GM12873 (cell line): ENCODE measurements around the gene MYH10.

Source experiments
- TF ChIP-seq, protein P1 (sequence below): IDR thresholded peaks from 2 replicates; pipeline ENCODE4 v1.5.1; 2012; ENCODE audit warnings: low read depth, mild to moderate bottlenecking, moderate library complexity, low read length, control low read depth; ENCODE audit not compliant: insufficient read depth; ENCODE audit errors: missing control alignments

Gene MYH10

GRCh38 chr17:8472663-8473062 lies 157.9 kb downstream of the MYH10 start:
- TF ChIP-seq, protein P1, sequence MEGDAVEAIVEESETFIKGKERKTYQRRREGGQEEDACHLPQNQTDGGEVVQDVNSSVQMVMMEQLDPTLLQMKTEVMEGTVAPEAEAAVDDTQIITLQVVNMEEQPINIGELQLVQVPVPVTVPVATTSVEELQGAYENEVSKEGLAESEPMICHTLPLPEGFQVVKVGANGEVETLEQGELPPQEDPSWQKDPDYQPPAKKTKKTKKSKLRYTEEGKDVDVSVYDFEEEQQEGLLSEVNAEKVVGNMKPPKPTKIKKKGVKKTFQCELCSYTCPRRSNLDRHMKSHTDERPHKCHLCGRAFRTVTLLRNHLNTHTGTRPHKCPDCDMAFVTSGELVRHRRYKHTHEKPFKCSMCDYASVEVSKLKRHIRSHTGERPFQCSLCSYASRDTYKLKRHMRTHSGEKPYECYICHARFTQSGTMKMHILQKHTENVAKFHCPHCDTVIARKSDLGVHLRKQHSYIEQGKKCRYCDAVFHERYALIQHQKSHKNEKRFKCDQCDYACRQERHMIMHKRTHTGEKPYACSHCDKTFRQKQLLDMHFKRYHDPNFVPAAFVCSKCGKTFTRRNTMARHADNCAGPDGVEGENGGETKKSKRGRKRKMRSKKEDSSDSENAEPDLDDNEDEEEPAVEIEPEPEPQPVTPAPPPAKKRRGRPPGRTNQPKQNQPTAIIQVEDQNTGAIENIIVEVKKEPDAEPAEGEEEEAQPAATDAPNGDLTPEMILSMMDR: no peak

- TF ChIP-seq, protein P1: no peak
Measured at GRCh38 chr17:8470447-8471047, 160.0 kb downstream of the MYH10 start.

- TF ChIP-seq, protein P1: no peak
Measured at GRCh38 chr17:8469964-8470363, 160.6 kb downstream of the MYH10 start.

GRCh38 chr17:8468980-8469379 lies 161.5 kb downstream of the MYH10 start:
- TF ChIP-seq, protein P1: no peak

DNA sequence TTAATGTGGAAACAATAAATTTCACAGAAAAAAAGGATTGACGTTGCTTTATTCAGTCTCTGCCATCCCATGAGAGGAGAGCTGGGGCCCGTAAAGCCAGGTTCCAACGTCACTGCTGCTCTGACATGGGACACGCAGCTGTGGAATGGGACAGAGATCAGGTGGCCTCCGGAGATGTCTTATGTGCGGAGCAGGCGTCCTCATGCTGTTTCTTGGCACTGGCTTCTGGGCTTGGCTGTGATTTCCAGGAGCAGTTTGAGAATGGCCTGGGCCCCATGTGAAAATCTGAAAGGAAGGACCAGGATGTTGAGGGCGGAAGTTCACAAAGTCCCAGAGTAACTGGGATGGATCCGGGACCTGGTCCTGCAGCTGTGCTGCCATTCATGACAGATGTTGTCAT lies 162.4 kb downstream of the MYH10 start:
- TF ChIP-seq, protein P1: no peak

DNA sequence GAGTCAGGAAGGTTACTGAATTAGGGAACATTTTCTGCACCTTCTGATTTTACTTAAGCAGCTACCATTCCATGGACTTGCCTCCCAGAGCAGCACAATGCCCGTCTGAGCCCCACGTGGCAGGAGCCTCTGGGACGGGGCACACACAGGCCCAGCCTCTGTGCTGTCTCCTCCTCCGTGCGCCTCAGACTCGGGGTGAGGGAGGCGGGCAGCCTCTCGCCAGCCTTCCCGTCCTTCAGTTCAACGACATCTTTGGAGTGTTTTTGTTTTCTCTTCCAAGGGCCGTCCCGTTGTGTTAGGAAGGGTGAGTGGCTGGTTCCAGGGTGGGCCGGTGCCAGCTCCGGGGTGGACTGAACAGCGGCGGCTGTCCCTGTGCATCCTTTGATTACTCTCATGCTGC lies 163.0 kb downstream of the MYH10 start:
- TF ChIP-seq, protein P1: no peak

DNA sequence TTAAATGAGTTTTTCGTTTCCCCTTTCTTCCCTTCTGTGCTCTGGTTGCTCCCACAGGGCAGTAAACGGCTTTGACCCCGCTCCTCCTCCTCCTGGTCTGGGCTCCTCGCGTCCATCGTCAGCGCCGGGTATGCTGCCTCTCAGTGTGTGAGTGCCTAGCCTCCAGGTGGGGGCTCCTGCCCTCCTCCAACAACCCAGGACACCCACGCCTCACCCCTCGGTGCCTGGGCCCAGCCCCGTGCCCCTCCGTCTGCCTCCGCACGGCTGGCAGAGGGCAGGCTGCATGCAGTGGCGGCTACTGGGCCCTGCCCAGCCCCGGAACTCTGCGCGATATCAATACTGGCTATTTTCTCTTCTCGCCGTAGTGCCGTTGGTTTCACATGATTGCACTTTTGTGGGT lies 163.7 kb downstream of the MYH10 start:
- TF ChIP-seq, protein P1: no peak
